Neural cell (in vitro differentiated cells): Measurements from ENCODE around the gene NACC1. TPM values are rescaled to one million over a fixed set of nuclear protein-coding genes. Genes with fewer than 3 reads are reported as not detected.

ENCODE experiments used
- H2AFZ ChIP-seq: fragments of 200-600, 300-800 bp; sonication (generic), shearing (Covaris generic); 2 replicates; pipeline ENCODE4 v1.6.0; 2014; ENCODE audit warnings: low read depth, mild to moderate bottlenecking, antibody characterized with exemption, low read length, moderate library complexity
- H3F3A ChIP-seq: fragments of 200-600 bp; shearing (Covaris generic); 2 replicates; pipeline ENCODE4 v1.6.1; 2016; ENCODE audit warnings: mild to moderate bottlenecking, moderate library complexity, mixed read lengths, antibody characterized with exemption, low read length; ENCODE audit not compliant: insufficient read depth, poor library complexity, severe bottlenecking
- H3K27ac ChIP-seq: fragments of 200-600, 300-800 bp; sonication (generic), shearing (Covaris generic); 2 replicates; pipeline ENCODE4 v1.5.1; 2014; ENCODE audit warnings: mild to moderate bottlenecking, low read length, moderate library complexity
- H3K27me3 ChIP-seq: fragments of 300-800, 200-600 bp; sonication (generic), shearing (Covaris generic); 2 replicates; pipeline ENCODE4 v1.6.0; 2014; ENCODE audit warnings: mild to moderate bottlenecking, low read depth, low read length, moderate library complexity; ENCODE audit not compliant: insufficient read depth
- H3K36me3 ChIP-seq: fragments of 300-800, 200-600 bp; sonication (generic), shearing (Covaris generic); 2 replicates; pipeline ENCODE4 v1.5.1; 2014; ENCODE audit warnings: mild to moderate bottlenecking, antibody characterized with exemption, low read length, moderate library complexity; ENCODE audit not compliant: insufficient read depth
- H3K4me2 ChIP-seq: fragments of 300-800, 200-600 bp; sonication (generic), shearing (Covaris generic); 2 replicates; pipeline ENCODE4 v1.6.0; 2014; ENCODE audit warnings: mild to moderate bottlenecking, low read length
- H3K4me3 ChIP-seq: fragments of 300-800, 200-600 bp; sonication (generic), shearing (Covaris generic); 2 replicates; pipeline ENCODE4 v1.5.1; 2014; ENCODE audit warnings: mild to moderate bottlenecking, low read length, moderate library complexity
- H3K79me2 ChIP-seq: fragments of 200-600 bp; shearing (Covaris generic); replicated peaks from 2 replicates; pipeline ENCODE4 v1.6.0; 2014; ENCODE audit warnings: mild to moderate bottlenecking, low read length, moderate library complexity; ENCODE audit not compliant: insufficient read depth
- H3K9ac ChIP-seq: fragments of 300-800, 200-600 bp; sonication (generic), shearing (Covaris generic); 2 replicates; pipeline ENCODE4 v1.6.1; 2016; ENCODE audit warnings: mild to moderate bottlenecking, low read length, mixed read lengths
- H3K9me2 ChIP-seq: fragments of 200-600 bp; shearing (Covaris generic); 2 replicates; pipeline ENCODE4 v1.6.1; 2016; ENCODE audit warnings: mild to moderate bottlenecking, low read length, mixed read lengths; ENCODE audit not compliant: insufficient read depth
- H3K9me3 ChIP-seq: fragments of 200-600, 300-800 bp; sonication (generic), shearing (Covaris generic); 2 replicates; pipeline ENCODE4 v1.6.1; 2016; ENCODE audit warnings: mild to moderate bottlenecking, mixed run types, low read length, moderate library complexity, mixed read lengths
- H4K20me1 ChIP-seq: fragments of 200-600 bp; shearing (Covaris generic); 2 replicates; pipeline ENCODE4 v1.6.1; 2016; ENCODE audit warnings: mild to moderate bottlenecking, mixed run types; ENCODE audit not compliant: insufficient read depth
- CTCF ChIP-seq: fragments of 450-650 bp; IDR thresholded peaks from 2 replicates; pipeline ENCODE4 v1.5.1; 2014; ENCODE audit warnings: antibody characterized with exemption, mild to moderate bottlenecking, moderate library complexity; ENCODE audit not compliant: poor library complexity, severe bottlenecking
- EP300 ChIP-seq: fragments of 450-650 bp; conservative IDR thresholded peaks from 2 replicates; pipeline ENCODE4 v1.6.1; 2014; ENCODE audit warnings: antibody characterized with exemption, mild to moderate bottlenecking, moderate library complexity; ENCODE audit not compliant: poor library complexity, severe bottlenecking
- EZH2 ChIP-seq: fragments of 200-600, 300-800 bp; shearing (Covaris generic), sonication (generic); IDR thresholded peaks from 2 replicates; pipeline ENCODE4 v1.6.1; 2014; ENCODE audit warnings: antibody characterized with exemption, low read length, borderline replicate concordance, mild to moderate bottlenecking; ENCODE audit not compliant: insufficient read depth, poor library complexity, severe bottlenecking
- MXI1 ChIP-seq: fragments of 450-650 bp; conservative IDR thresholded peaks from 2 replicates; pipeline ENCODE4 v1.6.1; 2014; ENCODE audit warnings: antibody characterized with exemption, mild to moderate bottlenecking; ENCODE audit not compliant: poor library complexity, severe bottlenecking
- POLR2AphosphoS5 ChIP-seq: IDR thresholded peaks from 2 replicates; pipeline ENCODE4 v1.6.1; 2012
- RAD21 ChIP-seq: fragments of 450-650 bp; conservative IDR thresholded peaks from 2 replicates; pipeline ENCODE4 v1.6.1; 2014; ENCODE audit warnings: antibody characterized with exemption, mild to moderate bottlenecking, moderate library complexity
- REST ChIP-seq: IDR thresholded peaks from 2 replicates; pipeline ENCODE4 v1.6.1; 2012; ENCODE audit warnings: borderline replicate concordance
- SMC3 ChIP-seq: fragments of 450-650 bp; conservative IDR thresholded peaks from 2 replicates; pipeline ENCODE4 v1.6.1; 2014; ENCODE audit warnings: antibody characterized with exemption, mild to moderate bottlenecking, moderate library complexity; ENCODE audit not compliant: poor library complexity
- TAF1 ChIP-seq: IDR thresholded peaks from 2 replicates; pipeline ENCODE4 v1.6.1; 2012; ENCODE audit warnings: low read depth
- polyA plus RNA-seq: library from polyadenylated mRNA; depleted of rRNA; stranded (reverse); fragments of >200 nt; gene quantifications from 2 replicates; pipeline ENCODE4 v1.2.3, GENCODE V29; 2014

NACC1 gene
- polyA plus RNA-seq, 1 donor from 2014 or later = 16.1 TPM

- Histone ChIP-seq H3K9me3 (no peaks in the 10 kb centered on the region), H3K9me2 (no peaks in the 10 kb centered on the region), H3K27me3 (peaks cover 34% of the 10 kb centered on the region), H3K36me3 (no peaks in the 10 kb centered on the region), H3K27ac (no peak overlapping the region), H4K20me1 (no peaks in the 10 kb centered on the region), H3K9ac (no peak overlapping the region), H2AFZ (no peak overlapping the region), H3F3A (no peaks in the 10 kb centered on the region), H3K79me2 (no peaks in the 10 kb centered on the region), H3K4me2 (no peak overlapping the region), H3K4me3 (no peak overlapping the region)
- no peak for TF ChIP-seq EZH2
- TF ChIP-seq TAF1 = no peak
- TF ChIP-seq MXI1 = no peak
- TF ChIP-seq POLR2AphosphoS5 = no peak
- no peak for TF ChIP-seq RAD21
- TF ChIP-seq REST = no peak
- TF ChIP-seq SMC3 = no peak
- TF ChIP-seq CTCF = no peak
- TF ChIP-seq EP300 = no peak
Measured at GRCh38 chr19:13104360-13104847, 13.7 kb upstream of the NACC1 start.

- no peaks in the 10 kb centered on the region for H3K9me2 ChIP-seq
- no peaks in the 10 kb centered on the region for H3K36me3 ChIP-seq
- H3F3A ChIP-seq = no peaks in the 10 kb centered on the region
- no peak overlapping the region for H3K9ac ChIP-seq
- H3K4me3 ChIP-seq = no peak overlapping the region
- no peak overlapping the region for H2AFZ ChIP-seq
- no peaks in the 10 kb centered on the region for H3K9me3 ChIP-seq
- H3K4me2 ChIP-seq = no peak overlapping the region
- TF ChIP-seq TAF1 (no peak), MXI1 (no peak), RAD21 (no peak), EP300 (no peak), CTCF (no peak), EZH2 (no peak), REST (no peak)
- no peaks in the 10 kb centered on the region for H3K79me2 ChIP-seq
- H3K27ac ChIP-seq = no peak overlapping the region
- H3K27me3 ChIP-seq = peaks cover 28% of the 10 kb centered on the region
- H4K20me1 ChIP-seq = no peaks in the 10 kb centered on the region
Measured at GRCh38 chr19:13104848-13105711, 13.0 kb upstream of the NACC1 start.
